GM13977 (cell line): ENCODE data around the gene PI16.

Experiments
- DNase-seq: peaks from one replicate; pipeline ENCODE4 v3.0.0; 2012; ENCODE audit warnings: low spot score
- CTCF ChIP-seq: IDR thresholded peaks from 2 replicates; pipeline ENCODE4 v1.5.1; 2012; ENCODE audit warnings: mild to moderate bottlenecking, control low read depth; ENCODE audit not compliant: insufficient read depth; ENCODE audit errors: extremely low read depth, missing control alignments
- in situ Hi-C: fragments of 300-500 bp; cut with MboI; formaldehyde crosslinking; loops from one replicate; pipeline ENCODE4 v1.12.0; 2022; ENCODE audit warnings: low sequenced_read_pairs, low pct_unique_long_range_greater_than_20kb, mixed read lengths, inconsistent platforms; ENCODE audit not compliant: unreplicated experiment

The PI16 gene

DNA sequence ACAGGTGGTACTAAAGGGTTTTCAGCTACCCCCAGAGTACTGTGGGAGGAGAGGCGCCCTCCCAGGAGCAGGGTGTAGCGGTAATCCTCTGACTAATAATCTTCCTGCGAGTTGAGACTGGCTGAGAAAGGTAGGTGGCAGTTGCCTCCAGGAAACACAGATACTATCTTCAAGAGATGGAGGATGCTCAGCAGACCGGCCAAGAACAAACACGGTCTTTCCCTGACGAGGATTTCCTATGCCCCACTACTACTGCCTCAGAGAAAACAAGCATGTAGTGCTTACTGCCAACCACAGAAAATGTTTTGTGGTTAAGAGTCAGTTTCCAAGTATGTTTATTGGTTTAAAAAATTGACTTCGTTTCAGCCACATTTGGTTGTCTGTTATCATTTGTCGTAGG is 42.0 kb upstream of the PI16 start:
- TF ChIP-seq CTCF, result peak; percentile 24
- in situ Hi-C loops, result no loop called here
- DNase-seq, result peak; percentile 65

DNA sequence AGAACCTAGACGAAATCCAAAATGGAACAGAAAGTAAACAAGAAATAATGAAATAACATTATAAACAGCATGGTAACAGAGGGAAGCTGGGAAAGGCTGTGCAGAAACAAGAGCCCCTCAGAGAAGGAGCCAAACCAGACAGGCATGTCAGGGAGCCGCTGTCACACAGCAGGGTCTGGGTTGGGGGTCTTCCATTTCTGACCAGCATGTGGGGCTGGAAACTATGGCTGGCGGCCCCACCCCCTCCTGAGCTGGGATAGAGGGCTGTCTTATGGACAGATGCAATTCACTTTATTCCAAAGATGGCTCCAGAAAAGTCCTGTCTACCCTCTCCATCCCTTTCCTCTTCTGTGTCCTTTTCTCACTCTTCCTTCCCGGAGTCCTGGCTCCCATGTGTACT is 41.5 kb upstream of the PI16 start:
- DNase-seq, result no peak
- in situ Hi-C loops, result no loop called here
- TF ChIP-seq CTCF, result no peak

DNA sequence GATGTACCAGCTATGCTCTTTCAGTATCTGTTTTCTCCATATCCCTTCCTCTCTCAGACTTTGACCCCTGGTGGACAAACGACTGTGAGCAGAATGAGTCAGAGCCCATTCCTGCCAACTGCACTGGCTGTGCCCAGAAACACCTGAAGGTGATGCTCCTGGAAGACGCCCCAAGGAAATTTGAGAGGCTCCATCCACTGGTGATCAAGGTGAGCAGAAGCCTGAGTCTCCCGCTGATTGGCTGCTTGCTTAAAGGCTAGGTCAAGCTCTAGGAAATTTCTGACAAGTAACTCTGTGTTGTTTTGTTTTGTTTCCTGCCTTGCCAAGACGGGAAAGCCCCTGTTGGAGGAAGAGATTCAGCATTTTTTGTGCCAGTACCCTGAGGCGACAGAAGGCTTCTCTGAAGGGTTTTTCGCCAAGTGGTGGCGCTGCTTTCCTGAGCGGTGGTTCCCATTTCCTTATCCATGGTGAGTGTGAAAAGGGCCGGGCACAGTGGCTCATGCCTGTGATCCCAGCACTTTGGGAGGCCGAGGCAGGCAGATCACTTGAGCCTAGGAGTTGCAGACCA is 40.2 kb upstream of the PI16 start:
- no peak for TF ChIP-seq CTCF
- in situ Hi-C loops, result no loop called here
- DNase-seq, result no peak

- no peak for TF ChIP-seq CTCF
- in situ Hi-C loops, result no loop called here
These were observed 38.9 kb upstream of the PI16 start for GRCh38 chr6:36915599-36915998.

DNA sequence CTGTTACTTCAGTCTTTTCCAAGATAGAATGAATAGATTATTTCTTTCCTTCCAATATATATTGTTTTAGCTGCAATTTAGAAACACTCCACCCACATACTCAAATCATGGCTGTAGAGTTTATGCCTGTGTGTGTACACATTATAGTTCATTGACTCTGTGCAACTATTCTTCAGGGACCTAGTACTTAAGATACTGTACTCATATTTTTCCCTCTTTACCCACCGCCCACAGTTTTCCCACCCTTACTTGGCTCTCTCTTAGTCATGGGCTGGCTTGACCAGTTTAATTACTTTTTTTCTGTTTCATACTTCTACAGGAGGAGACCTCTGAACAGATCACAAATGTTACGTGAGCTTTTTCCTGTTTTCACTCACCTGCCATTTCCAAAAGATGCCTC is 38.4 kb upstream of the PI16 start:
- in situ Hi-C loops, result no loop called here
- no peak for TF ChIP-seq CTCF
- no peak for DNase-seq

More at GRCh38 chr6:36915599-36915998, 38.9 kb upstream of the PI16 start:
- DNase-seq, result no peak

- in situ Hi-C loops, result no loop called here
- TF ChIP-seq CTCF, result no peak
- no peak for DNase-seq
These were observed 36.9 kb upstream of the PI16 start for GRCh38 chr6:36917541-36918193.

GRCh38 chr6:36920049-36920448 is 34.5 kb upstream of the PI16 start:
- in situ Hi-C loops, result no loop called here
- TF ChIP-seq CTCF, result no peak
- no peak for DNase-seq
